Activated T-helper 17 cell treated with anti-CD3 and anti-CD28 coated beads, Interleukin-2, amount 50 U/mL, for 72 hours (primary cell): ENCODE measurements around the gene SIX2. TPM values are rescaled to one million over a fixed set of nuclear protein-coding genes. Genes with fewer than 3 reads are reported as not detected.

Experiments used
- ATAC-seq: fragments of 150-1000 bp; cut with Tn5 transposase; replicated peaks from 2 replicates; pipeline ENCODE4 v1.10.0; 2021; ENCODE audit warnings: mild to moderate bottlenecking, moderate library complexity
- H3K27ac Mint-ChIP-seq: one replicate; pipeline ENCODE4 v1.8.0; 2022; ENCODE audit warnings: mixed read lengths
- H3K27me3 Mint-ChIP-seq: one replicate; pipeline ENCODE4 v1.8.0; 2022; ENCODE audit warnings: mixed read lengths
- H3K36me3 Mint-ChIP-seq: one replicate; pipeline ENCODE4 v1.8.0; 2022; ENCODE audit warnings: low read depth, mild to moderate bottlenecking, mixed read lengths
- H3K4me1 Mint-ChIP-seq: one replicate; pipeline ENCODE4 v1.8.0; 2022; ENCODE audit warnings: mixed read lengths
- H3K4me3 Mint-ChIP-seq: one replicate; pipeline ENCODE4 v1.8.0; 2022; ENCODE audit warnings: mild to moderate bottlenecking, mixed read lengths
- H3K9me3 Mint-ChIP-seq: one replicate; pipeline ENCODE4 v1.8.0; 2022; ENCODE audit warnings: mixed read lengths
- total RNA-seq, 2 donors: library from RNA; stranded (reverse); gene quantifications; one replicate each; pipeline ENCODE4 v1.2.3, GENCODE V29; 2022

Gene SIX2
- total RNA-seq, 2 donors from 2014 or later: not detected

- H3K4me1 Mint-ChIP-seq: no peaks in the 10 kb centered on the region
- H3K27me3 Mint-ChIP-seq: peaks cover 23% of the 10 kb centered on the region
- H3K4me3 Mint-ChIP-seq: no peak overlapping the region
- H3K36me3 Mint-ChIP-seq: no peaks in the 10 kb centered on the region
- H3K27ac Mint-ChIP-seq: no peak overlapping the region
- no peak for ATAC-seq
- H3K9me3 Mint-ChIP-seq: no peaks in the 10 kb centered on the region
Measured at GRCh38 chr2:44972771-44973535, 36.3 kb downstream of the SIX2 start.

- no peak overlapping the region for H3K27ac Mint-ChIP-seq
- H3K4me3 Mint-ChIP-seq: no peak overlapping the region
- H3K4me1 Mint-ChIP-seq: no peaks in the 10 kb centered on the region
- H3K9me3 Mint-ChIP-seq: no peaks in the 10 kb centered on the region
- H3K27me3 Mint-ChIP-seq: peaks cover 17% of the 10 kb centered on the region
- no peaks in the 10 kb centered on the region for H3K36me3 Mint-ChIP-seq
- no peak for ATAC-seq
Measured at GRCh38 chr2:44970846-44971450, 38.3 kb downstream of the SIX2 start.

- no peak overlapping the region for H3K27ac Mint-ChIP-seq
- no peak for ATAC-seq
Measured at GRCh38 chr2:44969936-44970335, 39.3 kb downstream of the SIX2 start.

GRCh38 chr2:44967727-44968432, 41.4 kb downstream of the SIX2 start:
- peaks cover 32% of the 10 kb centered on the region for H3K27me3 Mint-ChIP-seq
- no peak for ATAC-seq

More at GRCh38 chr2:44969936-44970335, 39.3 kb downstream of the SIX2 start:
- H3K27me3 Mint-ChIP-seq: peaks cover 23% of the 10 kb centered on the region
- no peak overlapping the region for H3K4me3 Mint-ChIP-seq
- no peaks in the 10 kb centered on the region for H3K4me1 Mint-ChIP-seq
- no peaks in the 10 kb centered on the region for H3K9me3 Mint-ChIP-seq
- H3K36me3 Mint-ChIP-seq: no peaks in the 10 kb centered on the region

GRCh38 chr2:44967056-44967455, 42.2 kb downstream of the SIX2 start:
- Mint-ChIP-seq H3K4me1 (no peaks in the 10 kb centered on the region), H3K36me3 (no peaks in the 10 kb centered on the region), H3K9me3 (no peaks in the 10 kb centered on the region), H3K4me3 (no peak overlapping the region), H3K27me3 (peaks cover 33% of the 10 kb centered on the region), H3K27ac (no peak overlapping the region)
- no peak for ATAC-seq

More at GRCh38 chr2:44967727-44968432, 41.4 kb downstream of the SIX2 start:
- no peaks in the 10 kb centered on the region for H3K36me3 Mint-ChIP-seq
- no peaks in the 10 kb centered on the region for H3K4me1 Mint-ChIP-seq
- H3K27ac Mint-ChIP-seq: no peak overlapping the region
- H3K9me3 Mint-ChIP-seq: no peaks in the 10 kb centered on the region
- no peak overlapping the region for H3K4me3 Mint-ChIP-seq

GRCh38 chr2:44965684-44966083, 43.6 kb downstream of the SIX2 start:
- Mint-ChIP-seq H3K4me3 (no peak overlapping the region), H3K36me3 (no peaks in the 10 kb centered on the region), H3K27ac (no peak overlapping the region), H3K27me3 (peaks cover 39% of the 10 kb centered on the region), H3K4me1 (no peaks in the 10 kb centered on the region), H3K9me3 (no peaks in the 10 kb centered on the region)
- ATAC-seq: no peak

GRCh38 chr2:44964752-44965236, 44.5 kb downstream of the SIX2 start:
- H3K4me1 Mint-ChIP-seq: no peaks in the 10 kb centered on the region
- H3K9me3 Mint-ChIP-seq: no peaks in the 10 kb centered on the region
- H3K36me3 Mint-ChIP-seq: no peaks in the 10 kb centered on the region
- H3K27me3 Mint-ChIP-seq: peaks cover 38% of the 10 kb centered on the region
- no peak for ATAC-seq
- H3K4me3 Mint-ChIP-seq: no peak overlapping the region
- no peak overlapping the region for H3K27ac Mint-ChIP-seq

- Mint-ChIP-seq H3K27me3 (peaks cover 36% of the 10 kb centered on the region), H3K4me3 (no peak overlapping the region), H3K4me1 (no peaks in the 10 kb centered on the region), H3K9me3 (no peaks in the 10 kb centered on the region), H3K36me3 (no peaks in the 10 kb centered on the region), H3K27ac (no peak overlapping the region)
- no peak for ATAC-seq
Measured at GRCh38 chr2:44962176-44962695, 47.0 kb downstream of the SIX2 start.

GRCh38 chr2:44960871-44961270, 48.4 kb downstream of the SIX2 start:
- Mint-ChIP-seq H3K27me3 (peaks cover 43% of the 10 kb centered on the region), H3K9me3 (no peaks in the 10 kb centered on the region), H3K36me3 (no peaks in the 10 kb centered on the region), H3K27ac (no peak overlapping the region), H3K4me3 (no peak overlapping the region), H3K4me1 (no peaks in the 10 kb centered on the region)
- no peak for ATAC-seq

GRCh38 chr2:44959855-44960254, 49.4 kb downstream of the SIX2 start:
- no peak for ATAC-seq
- Mint-ChIP-seq H3K4me3 (no peak overlapping the region), H3K4me1 (no peaks in the 10 kb centered on the region), H3K27me3 (peaks cover 44% of the 10 kb centered on the region), H3K27ac (no peak overlapping the region), H3K36me3 (no peaks in the 10 kb centered on the region), H3K9me3 (no peaks in the 10 kb centered on the region)

GRCh38 chr2:44957656-44958327, 51.5 kb downstream of the SIX2 start:
- peaks cover 53% of the 10 kb centered on the region for H3K27me3 Mint-ChIP-seq
- no peak overlapping the region for H3K27ac Mint-ChIP-seq
- ATAC-seq: no peak
- H3K4me1 Mint-ChIP-seq: no peaks in the 10 kb centered on the region
- H3K4me3 Mint-ChIP-seq: no peak overlapping the region
- no peaks in the 10 kb centered on the region for H3K36me3 Mint-ChIP-seq
- no peaks in the 10 kb centered on the region for H3K9me3 Mint-ChIP-seq

- no peaks in the 10 kb centered on the region for H3K4me1 Mint-ChIP-seq
Measured at GRCh38 chr2:44956843-44957242, 52.4 kb downstream of the SIX2 start.

GRCh38 chr2:44955593-44956392, 53.5 kb downstream of the SIX2 start:
- Mint-ChIP-seq H3K27ac (no peak overlapping the region), H3K4me1 (no peaks in the 10 kb centered on the region), H3K9me3 (no peaks in the 10 kb centered on the region), H3K27me3 (peaks cover 54% of the 10 kb centered on the region), H3K36me3 (no peaks in the 10 kb centered on the region), H3K4me3 (peak overlapping the region; percentile 49)
- ATAC-seq: peak; percentile 73

More at GRCh38 chr2:44956843-44957242, 52.4 kb downstream of the SIX2 start:
- ATAC-seq: no peak
- no peaks in the 10 kb centered on the region for H3K36me3 Mint-ChIP-seq
- no peak overlapping the region for H3K4me3 Mint-ChIP-seq
- H3K27ac Mint-ChIP-seq: no peak overlapping the region
- no peaks in the 10 kb centered on the region for H3K9me3 Mint-ChIP-seq
- peaks cover 51% of the 10 kb centered on the region for H3K27me3 Mint-ChIP-seq
